Measurements from ENCODE around the gene OR2S2.
"Not testable (repeated sequence)": the region's sequence is repeated elsewhere in the genome, so short reads cannot be mapped to it uniquely, and the experiment has no call there.

The OR2S2 gene, protein sequence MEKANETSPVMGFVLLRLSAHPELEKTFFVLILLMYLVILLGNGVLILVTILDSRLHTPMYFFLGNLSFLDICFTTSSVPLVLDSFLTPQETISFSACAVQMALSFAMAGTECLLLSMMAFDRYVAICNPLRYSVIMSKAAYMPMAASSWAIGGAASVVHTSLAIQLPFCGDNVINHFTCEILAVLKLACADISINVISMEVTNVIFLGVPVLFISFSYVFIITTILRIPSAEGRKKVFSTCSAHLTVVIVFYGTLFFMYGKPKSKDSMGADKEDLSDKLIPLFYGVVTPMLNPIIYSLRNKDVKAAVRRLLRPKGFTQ

DNA sequence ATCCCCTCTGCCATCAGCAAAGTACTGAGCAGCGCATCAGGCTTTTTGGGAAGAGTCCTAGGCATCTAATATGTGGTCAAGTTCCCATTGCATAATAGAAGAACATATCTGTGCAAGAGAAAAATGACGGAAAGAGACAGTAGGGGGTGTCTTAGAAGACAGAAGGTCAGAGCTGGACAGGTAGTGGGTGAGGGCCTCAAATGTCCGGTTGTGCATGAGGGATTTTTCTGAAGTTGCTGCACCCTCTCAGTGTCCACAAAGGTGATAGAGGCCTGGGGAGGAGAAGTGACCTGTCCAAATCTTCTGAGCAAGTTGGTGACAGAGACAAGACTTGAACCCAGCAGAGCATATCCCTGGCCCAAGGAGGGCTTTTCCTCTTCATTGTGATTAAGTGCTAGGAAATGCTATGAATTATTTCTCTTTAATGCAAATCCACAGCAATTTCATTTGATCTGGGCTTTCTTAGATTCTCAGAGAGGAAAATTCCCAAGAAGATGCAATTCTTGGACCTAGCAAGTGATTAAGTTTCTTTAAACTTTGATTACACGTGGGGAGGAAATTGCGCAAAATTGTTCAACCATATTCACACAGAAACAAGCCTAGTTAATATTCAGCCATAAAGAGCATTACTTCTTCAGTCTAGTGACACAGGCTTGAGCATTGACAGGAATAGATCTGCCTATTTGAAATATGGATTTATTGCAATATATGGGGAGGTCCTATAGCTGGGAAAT lies at the start of gene OR2S2:
Gene OR2S2, minus strand, starts transcription at position 51 of the 734 bp plus-strand sequence. CDS start 56 bp downstream, outside the sequence.
- no peak within 1 kb of the TSS for H3K4me3 ChIP-seq (ENCODE audit: low read depth, low read length)
- TF ChIP-seq, protein P1, sequence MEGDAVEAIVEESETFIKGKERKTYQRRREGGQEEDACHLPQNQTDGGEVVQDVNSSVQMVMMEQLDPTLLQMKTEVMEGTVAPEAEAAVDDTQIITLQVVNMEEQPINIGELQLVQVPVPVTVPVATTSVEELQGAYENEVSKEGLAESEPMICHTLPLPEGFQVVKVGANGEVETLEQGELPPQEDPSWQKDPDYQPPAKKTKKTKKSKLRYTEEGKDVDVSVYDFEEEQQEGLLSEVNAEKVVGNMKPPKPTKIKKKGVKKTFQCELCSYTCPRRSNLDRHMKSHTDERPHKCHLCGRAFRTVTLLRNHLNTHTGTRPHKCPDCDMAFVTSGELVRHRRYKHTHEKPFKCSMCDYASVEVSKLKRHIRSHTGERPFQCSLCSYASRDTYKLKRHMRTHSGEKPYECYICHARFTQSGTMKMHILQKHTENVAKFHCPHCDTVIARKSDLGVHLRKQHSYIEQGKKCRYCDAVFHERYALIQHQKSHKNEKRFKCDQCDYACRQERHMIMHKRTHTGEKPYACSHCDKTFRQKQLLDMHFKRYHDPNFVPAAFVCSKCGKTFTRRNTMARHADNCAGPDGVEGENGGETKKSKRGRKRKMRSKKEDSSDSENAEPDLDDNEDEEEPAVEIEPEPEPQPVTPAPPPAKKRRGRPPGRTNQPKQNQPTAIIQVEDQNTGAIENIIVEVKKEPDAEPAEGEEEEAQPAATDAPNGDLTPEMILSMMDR (IDR thresholded peaks at IDR 0.05; ENCODE audit: insufficient read depth, low read length, missing control alignments) = no peak
- ChIA-PET CTCF (interaction anchor here (0.9 to 10.3 kb wide), 15 partner anchors 9 to 208 kb away, joined by 3 to 342 read pairs (median 6); partner anchors contain the start of gene RECK), POLR2A (interaction anchor here (0.7 to 3.4 kb wide), 4 partner anchors 14 to 144 kb away, joined by 3 to 14 read pairs (median 3); no protein-coding TSS in a partner anchor)
- no peak for DNase-seq (ENCODE audit: low read depth, low spot score)

DNA sequence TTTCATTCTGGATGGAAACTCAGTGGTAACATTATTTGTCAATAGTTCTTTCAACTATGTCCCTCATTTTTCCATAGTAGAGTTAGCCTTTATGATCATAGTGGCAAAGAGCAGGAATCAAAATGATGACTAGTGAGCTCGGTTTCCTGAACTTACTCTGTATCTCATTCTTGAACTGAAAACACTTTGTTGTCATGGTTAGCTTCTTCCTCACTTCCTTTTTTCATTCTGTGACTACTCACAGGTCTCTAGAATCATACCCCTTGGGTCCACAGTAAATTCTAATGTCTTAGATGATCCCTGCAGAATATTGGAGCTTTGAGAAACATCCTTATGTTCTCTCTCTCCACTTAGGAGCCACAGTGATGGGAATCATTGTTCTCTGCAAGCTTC lies 49.4 kb upstream of the OR2S2 start:
- POLR2A ChIA-PET = no interaction called here
- CTCF ChIA-PET = interaction anchor here (0.9 to 10.9 kb wide), 22 partner anchors 7 to 125 kb away, joined by 3 to 179 read pairs (median 9); partner anchors contain the start of gene OR2S2
- no peak overlapping the region for H3K4me3 ChIP-seq (ENCODE audit: low read depth, low read length)
- TF ChIP-seq, protein P1 (IDR thresholded peaks at IDR 0.05; ENCODE audit: insufficient read depth, low read length, missing control alignments) = no peak
- no peak for DNase-seq (ENCODE audit: low read depth, low spot score)

DNA sequence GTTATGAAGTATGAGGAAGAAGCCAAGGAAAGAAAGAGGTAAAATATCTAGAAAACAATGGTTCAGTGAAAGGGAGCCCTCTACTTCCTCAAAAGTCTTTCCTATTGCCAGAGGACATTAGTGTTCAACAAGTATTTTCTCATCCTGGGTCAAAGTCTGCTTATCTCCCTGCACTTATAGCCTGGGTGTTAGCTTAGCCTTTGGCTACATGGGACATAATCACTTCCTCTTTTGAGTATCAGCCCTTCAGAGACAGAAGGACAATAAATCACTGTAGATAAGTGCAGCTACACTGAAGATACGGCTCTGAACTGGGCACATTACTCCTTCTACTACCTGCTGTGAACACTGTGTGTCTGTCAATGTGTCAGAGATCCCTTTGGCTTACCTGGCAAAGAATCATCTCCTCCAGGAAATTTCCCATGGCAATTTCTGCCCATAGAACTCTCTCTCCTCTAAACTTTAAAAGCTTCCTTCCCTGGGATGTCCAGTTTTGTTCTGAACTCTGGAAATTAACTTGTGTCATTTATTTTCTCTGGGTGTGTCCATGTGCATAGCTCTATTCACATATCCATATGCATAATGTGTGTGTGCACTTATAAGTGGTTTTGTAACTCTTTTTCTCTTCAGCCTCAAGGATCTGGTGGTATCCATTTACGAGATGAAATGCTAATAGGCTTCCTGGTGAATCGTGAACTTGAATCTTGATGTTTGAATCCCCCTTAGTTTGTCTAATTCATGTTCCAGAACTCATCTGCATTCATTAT lies 48.8 kb upstream of the OR2S2 start:
- ChIA-PET CTCF (interaction anchor here (0.9 to 10.9 kb wide), 20 partner anchors 9 to 124 kb away, joined by 3 to 179 read pairs (median 9); partner anchors contain the start of gene OR2S2), POLR2A (no interaction called here)
- no peak for DNase-seq (ENCODE audit: low read depth, low spot score)
- TF ChIP-seq, protein P1 (IDR thresholded peaks at IDR 0.05; ENCODE audit: insufficient read depth, low read length, missing control alignments) = no peak
- H3K4me3 ChIP-seq (ENCODE audit: low read depth, low read length) = no peak overlapping the region

DNA sequence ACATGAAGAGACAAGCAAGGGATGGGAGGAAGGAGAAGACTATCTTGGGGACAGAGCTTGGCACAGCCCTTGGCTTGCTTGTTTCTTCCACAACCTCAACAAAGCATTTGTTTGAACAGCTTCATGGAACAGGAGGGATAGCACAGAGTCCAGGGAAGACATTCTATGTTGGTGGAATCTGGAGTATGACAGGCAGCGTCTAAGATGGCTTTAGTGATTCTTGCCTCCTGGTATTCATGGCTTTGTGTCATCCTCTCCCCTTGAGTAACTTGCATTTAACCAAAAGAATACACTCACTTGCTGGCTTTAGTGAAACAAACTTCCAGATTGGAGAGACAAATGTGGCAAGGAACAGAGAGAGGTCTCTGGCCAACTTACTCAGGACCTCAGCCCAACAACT lies 47.9 kb upstream of the OR2S2 start:
- no peak for DNase-seq (ENCODE audit: low read depth, low spot score)
- ChIA-PET CTCF (interaction anchor here (0.7 to 10.9 kb wide), 9 partner anchors 10 to 117 kb away, joined by 3 to 179 read pairs (median 3); no protein-coding TSS in a partner anchor), POLR2A (no interaction called here)
- H3K4me3 ChIP-seq (ENCODE audit: low read depth, low read length) = no peak overlapping the region
- TF ChIP-seq, protein P1 (IDR thresholded peaks at IDR 0.05; ENCODE audit: insufficient read depth, low read length, missing control alignments) = no peak

DNA sequence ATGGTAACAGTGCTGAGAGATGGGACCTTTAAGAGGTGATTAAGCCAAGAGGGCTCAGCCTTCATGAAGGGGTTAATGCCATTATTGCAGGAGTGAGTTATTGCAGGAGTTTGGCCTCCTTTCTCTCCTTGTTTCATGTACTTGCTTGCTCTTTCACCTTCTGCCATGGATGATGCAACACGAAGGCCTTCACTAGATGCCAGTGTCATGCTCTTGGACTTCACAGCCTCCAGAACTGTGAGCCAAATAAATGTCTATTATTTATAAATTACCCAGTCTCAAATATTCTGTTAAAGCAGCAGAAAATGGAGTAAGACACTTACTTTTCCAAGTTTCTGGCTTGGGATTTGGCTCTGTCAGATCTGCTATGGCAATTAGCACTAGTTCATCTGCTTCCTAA lies 40.4 kb upstream of the OR2S2 start:
- TF ChIP-seq, protein P1 (IDR thresholded peaks at IDR 0.05; ENCODE audit: insufficient read depth, low read length, missing control alignments) = no peak
- H3K4me3 ChIP-seq (ENCODE audit: low read depth, low read length) = no peak overlapping the region

DNA sequence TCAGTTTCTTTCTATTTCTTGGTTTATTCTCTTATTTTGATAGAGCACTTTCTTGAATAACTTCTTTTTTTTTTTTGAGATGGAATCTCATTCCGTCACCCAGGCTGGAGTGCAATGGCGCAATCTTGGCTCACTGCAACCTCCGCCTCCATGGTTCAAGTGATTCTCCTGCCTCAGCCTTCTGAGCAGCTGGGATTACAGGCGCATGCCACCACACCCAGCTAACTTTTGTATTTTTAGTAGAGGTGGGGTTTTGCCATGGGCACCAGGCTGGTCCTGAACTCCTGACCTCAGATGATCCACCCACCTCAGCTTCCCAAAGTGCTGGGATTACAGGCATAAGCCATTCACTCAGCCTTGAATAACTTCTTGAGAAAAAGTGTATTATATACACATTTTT lies 39.1 kb upstream of the OR2S2 start:
- H3K4me3 ChIP-seq (ENCODE audit: low read depth, low read length); DNase-seq (ENCODE audit: low read depth, low spot score): not testable (repeated sequence)
- POLR2A ChIA-PET = interaction anchor here (0.6 kb wide), 1 partner anchor 57 kb away, joined by 3 read pairs; no protein-coding TSS in a partner anchor
- CTCF ChIA-PET = interaction anchor here (1.3 to 4.2 kb wide), 2 partner anchors 11 to 26 kb away, joined by 3 to 51 read pairs; no protein-coding TSS in a partner anchor

More for the DNA sequence above, 40.4 kb upstream of the OR2S2 start:
- ChIA-PET CTCF (no interaction called here), POLR2A (no interaction called here)
- DNase-seq (ENCODE audit: low read depth, low spot score) = no peak
